GM23248 (cell line): ENCODE measurements around the gene ADAMTSL5. TPM values are rescaled to one million over a fixed set of nuclear protein-coding genes. Genes with fewer than 3 reads are reported as not detected.

Experiments
- DNase-seq: peaks from one replicate; pipeline ENCODE4 v3.0.0-alpha.2; 2015
- H2AFZ ChIP-seq: fragments of 200-600 bp; sonication (generic); 2 replicates; pipeline ENCODE4 v1.6.1; 2016; ENCODE audit warnings: antibody characterized with exemption
- H3F3A ChIP-seq: fragments of 200-600 bp; sonication (generic); 2 replicates; pipeline ENCODE4 v1.6.1; 2016; ENCODE audit warnings: mild to moderate bottlenecking, antibody characterized with exemption, mixed run types; ENCODE audit not compliant: insufficient read depth
- H3K27ac ChIP-seq: fragments of 200-600 bp; sonication (generic); 2 replicates; pipeline ENCODE4 v1.5.1; 2016; ENCODE audit warnings: mild to moderate bottlenecking
- H3K27me3 ChIP-seq: fragments of 200-600 bp; sonication (generic); replicated peaks from 2 replicates; pipeline ENCODE4 v1.6.1; 2016; ENCODE audit warnings: mild to moderate bottlenecking; ENCODE audit not compliant: insufficient read depth
- H3K36me3 ChIP-seq: fragments of 200-600 bp; sonication (generic); 2 replicates; pipeline ENCODE4 v1.6.1; 2016; ENCODE audit warnings: low read depth, mild to moderate bottlenecking
- H3K4me1 ChIP-seq: fragments of 200-600 bp; sonication (generic); 2 replicates; pipeline ENCODE4 v1.6.1; 2016; ENCODE audit warnings: mild to moderate bottlenecking; ENCODE audit not compliant: insufficient read depth
- H3K4me2 ChIP-seq: fragments of 200-600 bp; sonication (generic); one replicate; pipeline ENCODE4 v1.6.1; 2016; ENCODE audit warnings: mild to moderate bottlenecking; ENCODE audit not compliant: unreplicated experiment
- H3K4me3 ChIP-seq: fragments of 200-600 bp; sonication (generic); 2 replicates; pipeline ENCODE4 v1.5.1; 2016; ENCODE audit warnings: mild to moderate bottlenecking
- H3K79me2 ChIP-seq: fragments of 200-600 bp; sonication (generic); 2 replicates; pipeline ENCODE4 v1.6.1; 2016; ENCODE audit warnings: mild to moderate bottlenecking; ENCODE audit not compliant: insufficient read depth
- H3K9ac ChIP-seq: fragments of 200-600 bp; sonication (generic); 2 replicates; pipeline ENCODE4 v1.6.1; 2016; ENCODE audit warnings: mild to moderate bottlenecking
- H3K9me2 ChIP-seq: fragments of 200-600 bp; sonication (generic); 2 replicates; pipeline ENCODE4 v1.6.1; 2016; ENCODE audit warnings: mixed run types, mild to moderate bottlenecking, moderate library complexity; ENCODE audit not compliant: insufficient read depth
- H3K9me3 ChIP-seq: fragments of 200-600 bp; sonication (generic); one replicate; pipeline ENCODE4 v1.6.1; 2017; ENCODE audit warnings: low read depth
- H4K20me1 ChIP-seq: fragments of 200-600 bp; sonication (generic); 2 replicates; pipeline ENCODE4 v1.6.0; 2016; ENCODE audit not compliant: insufficient read depth
- EZH2 ChIP-seq: fragments of 200-600 bp; sonication (generic); IDR thresholded peaks from 2 replicates; pipeline ENCODE4 v1.6.1; 2018; ENCODE audit warnings: antibody characterized with exemption, mild to moderate bottlenecking; ENCODE audit not compliant: insufficient read depth, poor library complexity, severe bottlenecking
- EZH2phosphoT487 ChIP-seq: fragments of 200-600 bp; sonication (generic); IDR thresholded peaks from 2 replicates; pipeline ENCODE4 v1.6.1; 2018; ENCODE audit warnings: antibody characterized with exemption, moderate library complexity, mild to moderate bottlenecking, low read depth; ENCODE audit not compliant: insufficient read depth
- WGBS, 2 experiments: methylation state at CpG; one replicate each; pipeline ENCODE4 v1.1.6; 2015 to 2017; ENCODE audit warnings: low lambda C conversion rate in 2 of 2, low coverage in 1 of 2; ENCODE audit errors: missing lambda C conversion rate in 2 of 2; 5-methylcytosine and 5-hydroxymethylcytosine counted together
- in situ Hi-C: fragments of 300-500 bp; cut with MboI; formaldehyde crosslinking; loops from 2 replicates; pipeline ENCODE4 v1.15.0; 2020
- polyA plus RNA-seq: library from polyadenylated mRNA; unstranded; fragments of >200 nt; fragmentation: Nextera tagmentation; extraction: Ambion mirVana; gene quantifications from 2 replicates; pipeline ENCODE4 v1.2.1, GENCODE V29; 2016
- total RNA-seq: library from RNA; depleted of rRNA; stranded (reverse); fragments of >200 nt; shearing (Covaris generic); gene quantifications from 2 replicates; pipeline ENCODE4 v1.2.3, GENCODE V29; 2014

The ADAMTSL5 gene
- total and polyA plus RNA-seq, 2 experiments from 2014 or later, result 19.3 to 31.7 TPM

DNA sequence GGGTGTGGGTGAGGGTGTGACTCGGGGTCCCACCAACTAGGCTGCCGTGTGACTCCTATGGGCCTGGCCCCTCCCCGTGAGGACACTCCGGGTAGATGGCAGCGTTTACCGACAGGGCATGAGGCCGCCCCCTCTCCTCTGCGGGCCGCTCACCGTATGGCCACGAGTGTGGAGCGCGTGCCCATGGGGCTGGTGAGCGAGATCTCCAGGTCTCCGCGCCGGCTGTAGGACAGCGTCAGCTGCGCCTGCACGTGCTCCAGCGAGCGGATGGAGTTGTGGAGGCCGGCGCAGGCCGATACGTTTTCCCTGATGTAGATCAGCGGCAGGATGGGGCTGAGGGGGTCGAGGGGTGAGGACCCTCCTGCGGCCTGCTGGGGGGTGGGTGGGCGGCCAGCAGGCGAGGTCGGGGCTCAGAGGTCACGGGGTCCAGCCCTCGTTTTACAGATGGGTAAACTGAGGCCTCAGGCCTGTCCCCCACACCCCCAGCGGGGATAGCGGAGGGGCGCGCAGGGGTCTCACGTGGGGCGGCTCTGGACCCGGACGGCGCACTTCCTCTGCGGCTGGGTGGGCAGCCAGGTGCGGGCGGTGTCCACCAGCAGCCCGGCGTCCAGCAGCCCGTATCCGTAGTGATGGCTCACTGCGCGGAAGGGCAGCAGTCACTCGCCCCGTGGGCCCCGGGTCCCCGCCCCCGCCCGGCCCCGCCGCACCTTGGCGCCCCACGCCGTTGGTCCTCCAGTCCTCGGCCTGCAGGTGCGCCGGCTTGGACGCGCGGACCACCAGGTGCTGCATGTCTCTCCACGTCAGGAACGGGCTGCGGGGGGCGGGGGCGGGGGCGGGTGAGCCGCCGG, 29.5 kb downstream of the ADAMTSL5 start:
- 91 to 92% methylated on average over 37 to 77 of the region's 77 CpGs for WGBS, 2 experiments
- H3K79me2 ChIP-seq, result peaks cover 6% of the 10 kb centered on the region
- in situ Hi-C loops, result no loop called here
- H3K4me2 ChIP-seq, result no peak overlapping the region
- no peak for DNase-seq
- no peaks in the 10 kb centered on the region for H3K9me2 ChIP-seq
- no peaks in the 10 kb centered on the region for H3K9me3 ChIP-seq
- TF ChIP-seq EZH2phosphoT487 (no peak), EZH2 (no peak)
- H3F3A ChIP-seq, result no peaks in the 10 kb centered on the region
- H3K4me1 ChIP-seq, result no peaks in the 10 kb centered on the region
- H2AFZ ChIP-seq, result no peak overlapping the region
- H3K27me3 ChIP-seq, result no peaks in the 10 kb centered on the region
- no peak overlapping the region for H3K4me3 ChIP-seq
- H3K27ac ChIP-seq, result no peak overlapping the region
- H4K20me1 ChIP-seq, result no peaks in the 10 kb centered on the region
- H3K36me3 ChIP-seq, result no peaks in the 10 kb centered on the region
- no peak overlapping the region for H3K9ac ChIP-seq

DNA sequence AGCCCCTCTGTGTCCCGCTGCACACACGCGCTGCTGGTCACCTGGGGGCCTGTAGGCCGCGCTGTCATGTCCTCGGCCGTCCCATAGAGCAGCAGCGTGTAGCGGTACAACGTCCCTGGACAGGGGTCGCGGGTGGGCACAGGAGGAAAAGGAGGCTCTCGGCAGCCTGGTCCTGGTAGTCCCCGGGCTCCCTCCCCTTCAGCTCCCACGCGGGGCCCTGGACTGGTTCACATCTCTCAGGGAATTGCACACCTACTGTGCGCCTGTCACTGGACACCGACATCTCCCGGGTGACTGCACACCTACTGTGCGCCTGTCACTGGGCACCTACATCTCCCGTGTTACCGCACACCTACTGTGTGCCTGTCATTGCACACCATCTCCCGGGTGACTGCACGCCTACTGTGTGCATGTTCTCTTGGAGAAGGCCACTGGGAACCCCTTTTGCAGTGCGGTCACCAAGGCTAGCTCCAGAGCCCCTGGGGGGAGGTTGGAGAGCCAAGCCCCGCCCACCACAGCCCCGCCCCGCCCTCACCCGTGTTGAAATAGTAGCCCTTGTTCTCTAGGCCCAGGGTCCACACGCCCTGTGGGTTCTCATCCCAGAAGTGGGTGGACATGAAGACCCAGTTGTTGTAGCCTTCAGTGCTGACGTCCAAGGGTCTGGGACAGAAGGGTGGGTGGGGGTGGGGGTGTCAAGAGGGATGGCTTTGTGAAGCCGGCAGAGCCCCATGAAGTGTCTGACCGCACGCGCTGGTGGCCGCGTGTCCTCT, 30.3 kb downstream of the ADAMTSL5 start:
- WGBS, 2 experiments, result 75 to 81% methylated on average over 34 to 37 of the region's 37 CpGs
- Histone ChIP-seq H4K20me1 (no peaks in the 10 kb centered on the region), H3K9ac (no peak overlapping the region), H3K4me2 (no peak overlapping the region), H3K79me2 (peaks cover 14% of the 10 kb centered on the region), H3K4me1 (no peaks in the 10 kb centered on the region), H3K27ac (no peak overlapping the region), H3K9me3 (no peaks in the 10 kb centered on the region), H3K9me2 (no peaks in the 10 kb centered on the region), H3K27me3 (no peaks in the 10 kb centered on the region), H2AFZ (no peak overlapping the region), H3K4me3 (no peak overlapping the region), H3K36me3 (no peaks in the 10 kb centered on the region), H3F3A (no peaks in the 10 kb centered on the region)
- in situ Hi-C loops, result no loop called here
- no peak for TF ChIP-seq EZH2phosphoT487
- no peak for TF ChIP-seq EZH2
- DNase-seq, result no peak

DNA sequence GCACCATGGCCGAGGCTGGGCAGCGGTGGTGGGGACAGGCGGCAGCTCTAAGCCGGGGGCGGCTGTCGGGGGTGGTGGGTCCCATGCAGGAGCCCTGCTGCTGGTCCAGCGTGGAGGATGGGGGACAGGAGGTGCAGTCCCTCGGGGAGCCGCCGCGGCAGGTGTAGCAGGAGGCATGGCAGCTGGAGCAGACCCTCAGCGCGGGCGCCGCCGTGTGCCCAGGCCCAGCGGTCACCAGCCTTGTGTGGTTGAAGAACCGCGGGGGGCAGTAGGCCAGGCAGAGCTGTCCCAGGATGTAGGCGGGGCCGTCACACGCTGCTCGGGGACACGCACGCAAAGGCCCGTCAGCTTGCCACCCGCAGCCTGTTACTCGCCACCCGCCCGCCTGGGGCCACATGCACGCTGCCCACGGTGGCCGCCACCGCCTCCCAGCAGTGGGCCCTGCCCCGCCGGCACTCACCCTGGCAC, 30.9 kb downstream of the ADAMTSL5 start:
- 86 to 89% methylated on average over 16 to 28 of the region's 36 CpGs for WGBS, 2 experiments
- Histone ChIP-seq H3K9me2 (no peaks in the 10 kb centered on the region), H3K4me2 (no peak overlapping the region), H3K9ac (no peak overlapping the region), H3K27ac (no peak overlapping the region), H3K4me1 (no peaks in the 10 kb centered on the region), H3K79me2 (peaks cover 20% of the 10 kb centered on the region), H3K9me3 (no peaks in the 10 kb centered on the region), H3K27me3 (no peaks in the 10 kb centered on the region), H3F3A (no peaks in the 10 kb centered on the region), H4K20me1 (no peaks in the 10 kb centered on the region), H3K36me3 (no peaks in the 10 kb centered on the region), H2AFZ (no peak overlapping the region), H3K4me3 (no peak overlapping the region)
- in situ Hi-C loops, result no loop called here
- no peak for TF ChIP-seq EZH2
- no peak for TF ChIP-seq EZH2phosphoT487
- no peak for DNase-seq

DNA sequence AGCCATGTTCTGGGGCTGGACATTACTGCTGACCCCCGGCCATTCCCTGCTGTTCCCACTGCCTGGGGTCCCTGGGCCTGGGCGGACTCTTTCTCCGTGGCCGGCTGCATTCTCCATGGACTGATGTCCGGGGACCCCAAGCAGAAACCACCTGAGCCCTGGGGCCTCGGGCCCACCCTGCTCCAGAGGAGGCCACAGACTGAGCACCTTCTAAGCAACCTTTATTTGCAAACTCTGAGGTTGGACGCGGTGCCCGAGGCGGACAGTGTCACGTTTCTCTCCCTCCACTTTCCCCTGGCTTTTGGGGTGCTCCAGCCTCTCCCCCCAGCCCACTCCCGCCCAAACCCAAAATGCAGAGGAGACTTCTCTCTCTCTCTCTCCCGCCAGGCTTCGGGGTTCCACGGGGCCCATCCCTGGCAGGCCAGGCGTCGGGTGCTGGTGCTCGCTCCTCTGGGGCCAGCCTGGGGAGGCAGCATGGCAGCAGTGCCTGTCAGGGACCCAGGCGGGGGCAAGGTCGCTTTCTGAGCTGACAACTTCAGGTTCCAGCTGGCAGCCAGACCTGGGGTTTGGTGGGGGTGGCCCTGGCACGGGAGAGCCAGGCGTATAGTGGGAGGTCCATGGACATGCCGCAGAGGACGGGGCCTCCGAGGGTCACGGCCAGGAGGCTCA, 31.5 kb downstream of the ADAMTSL5 start:
- no peaks in the 10 kb centered on the region for H3K36me3 ChIP-seq
- WGBS, 2 experiments, result 76 to 77% methylated on average over 26 of the region's 26 CpGs
- no peaks in the 10 kb centered on the region for H3F3A ChIP-seq
- in situ Hi-C loops, result no loop called here
- DNase-seq, result no peak
- H3K4me2 ChIP-seq, result no peak overlapping the region
- H2AFZ ChIP-seq, result no peak overlapping the region
- no peak overlapping the region for H3K4me3 ChIP-seq
- H4K20me1 ChIP-seq, result no peaks in the 10 kb centered on the region
- H3K27ac ChIP-seq, result no peak overlapping the region
- no peaks in the 10 kb centered on the region for H3K9me2 ChIP-seq
- H3K79me2 ChIP-seq, result peaks cover 25% of the 10 kb centered on the region
- H3K27me3 ChIP-seq, result no peaks in the 10 kb centered on the region
- no peak overlapping the region for H3K9ac ChIP-seq
- H3K9me3 ChIP-seq, result no peaks in the 10 kb centered on the region
- TF ChIP-seq EZH2 (no peak), EZH2phosphoT487 (no peak)
- H3K4me1 ChIP-seq, result no peaks in the 10 kb centered on the region
